K562 (cell line): ENCODE measurements around the gene GABRQ. TPM values are rescaled to one million over a fixed set of nuclear protein-coding genes. Genes with fewer than 3 reads are reported as not detected.

Experiments used
- ATAC-seq: fragments of 200-7000 bp; cut with Tn5 transposase; 3 replicates; pipeline ENCODE4 v1.9.1; 2020; ENCODE audit warnings: moderate library complexity
- BruUV-seq: library from RNA; stranded (reverse); fragments of 400-500 nt; replicated peaks from 2 replicates; lab custom pipeline; 2021; lab: Mats Ljungman, UMichigan
- CTCF ChIA-PET: fragments of 300-600 bp; formaldehyde crosslinking; extraction: SDS; loops from one replicate; lab custom pipeline; 2021; ENCODE audit warnings: low intra/inter-chr PET ratio; lab: Yijun Ruan, JAX
- POLR2A ChIA-PET: fragments of 300-600, 350-650 bp; sonication (Branson Sonifier 250); formaldehyde crosslinking; extraction: SDS; loops from one replicate; lab custom pipeline; 2021; ENCODE audit warnings: antibody characterized with exemption, inconsistent platforms; lab: Yijun Ruan, JAX
- DNase-seq, 4 experiments: peaks; one replicate each; pipeline versions ENCODE4 v3.0.0 to v3.0.0-alpha.2; 2011 to 2018; ENCODE audit warnings: low spot score in 3 of 4, mixed read lengths in 3 of 4; ENCODE audit errors: extremely low read depth in 1 of 4
- FAIRE-seq: peaks from 2 replicates; lab custom pipeline; 2011; peaks lifted over from hg19 to GRCh38; lab: Jason Lieb, UNC
- H2AFZ ChIP-seq: 2 replicates; pipeline ENCODE4 v1.6.0; 2011; ENCODE audit warnings: low read depth, low read length, control low read depth, inconsistent platforms
- H3K27ac ChIP-seq: fragments of 200-600 bp; 3 replicates; pipeline ENCODE4 v1.8.0; 2011; ENCODE audit warnings: low read depth, mild to moderate bottlenecking, control low read depth, inconsistent platforms, low read length, moderate library complexity, mixed read lengths; ENCODE audit errors: extremely low read depth
- H3K27me3 ChIP-seq, 2 experiments: fragments of 300-600 bp in 1 of 2; 2 replicates in 1 of 2; 3 replicates in 1 of 2; pipeline versions ENCODE4 v1.6.0 to v1.8.0; 2011; ENCODE audit warnings: inconsistent platforms in 2 of 2, low read length in 2 of 2, mild to moderate bottlenecking in 1 of 2, mixed read lengths in 1 of 2, moderate library complexity in 1 of 2; ENCODE audit not compliant: control insufficient read depth in 2 of 2, insufficient read depth in 2 of 2
- H3K36me3 ChIP-seq: fragments of 300-600 bp; 3 replicates; pipeline ENCODE4 v1.8.0; 2011; ENCODE audit warnings: mild to moderate bottlenecking, low read length, inconsistent platforms; ENCODE audit not compliant: control insufficient read depth, insufficient read depth
- H3K4me1 ChIP-seq, 2 experiments: fragments of 200-600 bp in 1 of 2; replicated peaks in 1 of 2; 2 replicates in 1 of 2; 3 replicates in 1 of 2; pipeline versions ENCODE4 v1.5.1 to v1.8.0; 2011; ENCODE audit warnings: inconsistent platforms in 2 of 2, low read length in 2 of 2, mild to moderate bottlenecking in 1 of 2, mixed read lengths in 1 of 2, moderate library complexity in 1 of 2; ENCODE audit not compliant: control insufficient read depth in 2 of 2, insufficient read depth in 2 of 2
- H3K4me2 ChIP-seq: 2 replicates; pipeline ENCODE4 v1.6.1; 2011; ENCODE audit warnings: low read length, control low read depth, inconsistent platforms, mixed read lengths; ENCODE audit not compliant: insufficient read depth
- H3K4me3 ChIP-seq: fragments of 200-600 bp; sonication (generic), shearing (Covaris generic); 2 replicates; pipeline ENCODE4 v1.5.1; 2016; ENCODE audit warnings: control low read depth, inconsistent platforms
- H3K79me2 ChIP-seq: fragments of 200-600 bp; 3 replicates; pipeline ENCODE4 v1.8.0; 2011; ENCODE audit warnings: low read length, inconsistent platforms; ENCODE audit not compliant: control insufficient read depth, insufficient read depth
- H3K9ac ChIP-seq, 2 experiments: 2 replicates each; pipeline versions ENCODE4 v1.6.0 to v1.6.1; 2011; ENCODE audit warnings: low read depth in 2 of 2, low read length in 2 of 2, control low read depth in 1 of 2, inconsistent platforms in 1 of 2, mild to moderate bottlenecking in 1 of 2, mixed read lengths in 1 of 2; ENCODE audit not compliant: insufficient read depth in 1 of 2
- H3K9me1 ChIP-seq: one replicate; pipeline ENCODE4 v1.6.0; 2011; ENCODE audit warnings: inconsistent platforms, mild to moderate bottlenecking, low read length, moderate library complexity; ENCODE audit not compliant: control insufficient read depth, insufficient read depth
- H3K9me3 ChIP-seq: replicated peaks from 2 replicates; pipeline ENCODE4 v1.5.1; 2011; ENCODE audit warnings: low read depth, low read length, inconsistent platforms; ENCODE audit not compliant: control insufficient read depth, insufficient read depth
- H4K20me1 ChIP-seq: replicated peaks from 2 replicates; pipeline ENCODE4 v1.6.1; 2011; ENCODE audit warnings: low read length, inconsistent platforms, mixed read lengths; ENCODE audit not compliant: control insufficient read depth, insufficient read depth
- ARID1B ChIP-seq: fragments of 450-650 bp; IDR thresholded peaks from 2 replicates; pipeline ENCODE4 v1.6.1; 2016; ENCODE audit warnings: antibody characterized with exemption, mild to moderate bottlenecking, inconsistent platforms
- CCNT2 ChIP-seq: IDR thresholded peaks from 2 replicates; pipeline ENCODE4 v1.6.1; 2011; ENCODE audit warnings: borderline replicate concordance, low read depth, mild to moderate bottlenecking, moderate library complexity, mixed read lengths, low read length; ENCODE audit not compliant: insufficient read length; ENCODE audit errors: extremely low read depth
- CTCF ChIP-seq, 3 experiments: IDR thresholded peaks in 2 of 3; conservative IDR thresholded peaks in 1 of 3; 2 replicates each; pipeline ENCODE4 v1.5.1; 2011 to 2012; ENCODE audit warnings: low read length in 3 of 3, mild to moderate bottlenecking in 3 of 3, control low read depth in 2 of 3, improper control_type of control experiment in 1 of 3, inconsistent platforms in 1 of 3, low read depth in 1 of 3, mixed read lengths in 1 of 3, moderate library complexity in 1 of 3; ENCODE audit not compliant: insufficient read depth in 2 of 3
- CTCFL ChIP-seq: IDR thresholded peaks from 2 replicates; pipeline ENCODE4 v1.6.1; 2011; ENCODE audit warnings: borderline replicate concordance, low read depth, mild to moderate bottlenecking, moderate library complexity, low read length; ENCODE audit not compliant: insufficient read depth, poor library complexity, severe bottlenecking
- MXD1 ChIP-seq: fragments of 250-450 bp; sonication (Bioruptor Pico); IDR thresholded peaks from 2 replicates; pipeline ENCODE4 v1.8.0; 2021; ENCODE audit warnings: borderline replicate concordance, mild to moderate bottlenecking, moderate library complexity; ENCODE audit not compliant: poor library complexity, severe bottlenecking
- RAD21 ChIP-seq, 2 experiments: fragments of 250-450 bp in 1 of 2; fragments of 450-650 bp in 1 of 2; sonication (Bioruptor Pico) in 1 of 2; formaldehyde crosslinking in 1 of 2; IDR thresholded peaks in 1 of 2; conservative IDR thresholded peaks in 1 of 2; 2 replicates each; pipeline versions ENCODE4 v1.4.0 to v1.8.0; 2020 to 2022; ENCODE audit warnings: mild to moderate bottlenecking in 2 of 2, moderate library complexity in 1 of 2
- TFAP4 ChIP-seq: sonication (generic); formaldehyde crosslinking; IDR thresholded peaks from 2 replicates; pipeline ENCODE4 v1.8.0; 2022; ENCODE audit warnings: missing genetic modification reagents, mild to moderate bottlenecking, moderate library complexity, borderline replicate concordance
- ZBTB7A ChIP-seq: IDR thresholded peaks from 2 replicates; pipeline ENCODE4 v1.6.1; 2011; ENCODE audit warnings: low read depth, mild to moderate bottlenecking, low read length, moderate library complexity, borderline replicate concordance; ENCODE audit not compliant: control insufficient read depth
- WGBS: fragments of 100-300 bp; shearing (Covaris generic); methylation state at CpG from one replicate; pipeline ENCODE4 v1.1.6; 2016; ENCODE audit warnings: low coverage, mixed read lengths; ENCODE audit not compliant: insufficient coverage; ENCODE audit errors: missing lambda C conversion rate; 5-methylcytosine and 5-hydroxymethylcytosine counted together
- in situ Hi-C: fragments of 300-500 bp; cut with MboI; formaldehyde crosslinking; loops from 4 replicates; pipeline ENCODE4 v1.15.0; 2018; ENCODE audit warnings: inconsistent platforms, mixed read lengths
- intact Hi-C: fragments of 100-400 bp; cut with micrococcal nuclease; formaldehyde crosslinking; loops from 2 replicates; pipeline ENCODE4 v1.14.2; 2022
- polyA plus RNA-seq, 8 experiments: library from polyadenylated mRNA; depleted of rRNA in 4 of 8; stranded (reverse) in 5 of 8; unstranded in 3 of 8; fragments of >200 nt; fragmentation: Nextera tagmentation in 2 of 8; fragmentation: Illumina TruSeq in 1 of 8; extraction: Ambion mirVana in 2 of 8; extraction: Trizol in 1 of 8; gene quantifications; 2 replicates each; pipeline versions ENCODE4 v1.2.1 to v1.2.3, GENCODE V29; 2011 to 2014; ENCODE audit warnings: inconsistent platforms in 1 of 8, missing spikeins in 1 of 8
- total RNA-seq, 7 experiments: library from RNA; depleted of rRNA in 6 of 7; stranded (reverse); fragments of >200 nt in 6 of 7; fragmentation: Illumina TruSeq in 2 of 7; extraction: Trizol in 2 of 7; gene quantifications; 2 replicates each; pipeline versions ENCODE4 v1.2.1 to v1.2.3, GENCODE V29; 2011 to 2021; ENCODE audit warnings: low replicate concordance in 1 of 7

Gene GABRQ
- total and polyA plus RNA-seq, 9 of the 15 experiments (the other 6 are each of a cell fraction or from before 2014, with no cell fraction given), result 0.25 to 3.2 (median 1.8) TPM

- TF ChIP-seq ARID1B, result no peak
These were observed 19.2 kb downstream of the GABRQ start (continued) for GRCh38 chrX:152656890-152657289.

GRCh38 chrX:152658302-152658701 lies 20.6 kb downstream of the GABRQ start:
- in situ Hi-C loops, result no loop called here
- H3K9me3 ChIP-seq, result no peaks in the 10 kb centered on the region
- no peaks in the 10 kb centered on the region for H3K27me3 ChIP-seq
- H3K4me3 ChIP-seq, result no peak overlapping the region
- no peak overlapping the region for H3K27ac ChIP-seq
- H3K4me1 ChIP-seq, result no peaks in the 10 kb centered on the region; a peak in 1 of 5 replicates
- CTCF ChIA-PET, result interaction anchor here (0.6 kb wide), 1 partner anchor 205 kb away, joined by 4 read pairs; no protein-coding TSS in a partner anchor
- peak; percentile 73 for ATAC-seq
- no peaks in the 10 kb centered on the region for H3K9me1 ChIP-seq
- BruUV-seq, result no TSS peak
- H3K9ac ChIP-seq, result no peak overlapping the region
- no peaks in the 10 kb centered on the region for H3K79me2 ChIP-seq
- POLR2A ChIA-PET, result interaction anchor here (0.6 to 1.0 kb wide), 2 partner anchors 11 to 245 kb away, joined by 4 to 7 read pairs; no protein-coding TSS in a partner anchor
- peak in 3 of 4 experiments; percentile 11 to 22 (median 15) for DNase-seq
- WGBS, result 18% methylated on average over 2 of the region's 2 CpGs
- TF ChIP-seq CTCF (IDR thresholded peaks at IDR 0.05 in 2 of 3, conservative IDR thresholded peaks at IDR 0.05 in 1 of 3; ENCODE audit: insufficient read depth in 2 of 3, low read depth in 1 of 3, low read length in 3 of 3), result peak; percentile 28 to 63 (median 32); a peak in 4 of 6 replicates
- peak; percentile 77 for TF ChIP-seq ZBTB7A
- TF ChIP-seq CTCFL, result peak; percentile 34
- peak; percentile 38; the same call in 1 of the 2 replicates for TF ChIP-seq TFAP4 (CRISPR knock-in tag)
- no peak for TF ChIP-seq CCNT2
- TF ChIP-seq RAD21 (CRISPR knock-in tag; conservative IDR thresholded peaks at IDR 0.05 in 1 of 2, IDR thresholded peaks at IDR 0.05 in 1 of 2), result peak in 1 of 2 experiments; percentile 23; a peak in 1 of 4 replicates
- no peak for TF ChIP-seq MXD1
- intact Hi-C loops, result no loop called here
- H3K4me2 ChIP-seq, result no peak overlapping the region; the same call in 1 of the 2 replicates
- no peaks in the 10 kb centered on the region; the same call in 2 of the 3 replicates for H3K36me3 ChIP-seq
- peak; percentile 49 for FAIRE-seq
- 0 out of 2 replicates have a peak, but pooled peaks cover 5% of the 10 kb centered on the region for H4K20me1 ChIP-seq
- H2AFZ ChIP-seq, result no peak overlapping the region
